Upper lobe of left lung (tissue), 4 donors: ENCODE results near the gene KRTAP5-2.

Source experiments
- CTCF ChIP-seq, 6 experiments: fragments of 450-650 bp in 4 of 6; fragments of 200-600 bp in 2 of 6; sonication (generic) in 2 of 6; IDR thresholded peaks; one replicate each; pipeline ENCODE4 v1.5.1; 2016 to 2019; ENCODE audit warnings: antibody characterized with exemption in 6 of 6
- POLR2A ChIP-seq, 4 donors: fragments of 450-650 bp; IDR thresholded peaks; one replicate each; pipeline ENCODE4 v1.5.1; 2016 to 2017; ENCODE audit warnings: antibody characterized with exemption in 4 of 4, mild to moderate bottlenecking in 2 of 4
- POLR2AphosphoS5 ChIP-seq, 2 donors: sonication (generic); formaldehyde crosslinking; IDR thresholded peaks; one replicate each; pipeline ENCODE4 v1.5.1; 2017; ENCODE audit warnings: antibody characterized with exemption in 2 of 2

DNA sequence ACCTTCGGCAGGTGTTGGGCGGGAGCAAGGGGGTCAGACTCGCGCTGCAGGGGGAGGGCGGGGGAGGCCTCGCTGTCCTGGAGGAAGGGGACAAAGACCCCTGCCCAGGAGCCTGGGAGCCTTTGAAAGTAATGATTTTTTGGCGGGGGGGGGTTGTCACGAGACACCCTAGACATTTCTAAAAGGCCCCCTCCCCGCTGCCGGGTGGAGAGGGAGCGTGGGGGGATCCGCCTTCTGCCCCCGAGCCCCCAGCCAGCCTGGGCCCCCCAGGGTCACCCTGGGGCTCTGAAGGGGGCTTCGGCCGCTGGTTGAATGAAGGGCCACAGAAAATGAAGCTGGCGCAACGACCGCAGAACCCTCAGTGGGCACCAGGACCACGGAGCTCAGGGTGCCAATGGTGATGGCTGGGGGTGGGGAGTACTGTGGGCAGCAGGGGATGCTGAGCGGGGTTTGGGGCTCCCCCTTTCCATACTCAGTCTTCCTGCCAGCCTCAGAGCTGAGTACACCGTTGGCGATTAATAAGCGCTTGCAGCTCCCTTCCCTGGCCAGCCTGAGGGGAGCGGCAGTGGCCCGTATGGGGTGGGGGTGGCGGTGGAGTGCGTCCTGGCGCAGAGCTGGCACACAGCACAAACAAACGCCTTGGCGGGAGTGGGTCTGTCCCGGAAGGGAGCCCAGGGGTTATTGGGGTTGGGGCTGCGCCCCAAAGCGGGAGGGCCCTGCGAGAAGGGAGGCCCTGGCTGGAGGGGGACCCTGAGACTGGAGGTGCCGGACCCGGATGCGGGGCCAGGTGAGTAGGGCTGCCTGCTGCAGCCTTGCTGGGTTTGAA, 24.8 kb downstream of the KRTAP5-2 start:
- TF ChIP-seq CTCF (IDR thresholded peaks at IDR 0.05) (peak in 1 of 6 experiments; percentile 13), POLR2AphosphoS5 (IDR thresholded peaks at IDR 0.05) (no peak), POLR2A (IDR thresholded peaks at IDR 0.05) (no peak)
